Right renal pelvis (tissue), 4 donors: Measurements from ENCODE around the gene METRN. TPM values are rescaled to one million over a fixed set of nuclear protein-coding genes. Genes with fewer than 3 reads are reported as not detected.

Experiments
- DNase-seq, 4 donors: peaks; one replicate each; pipeline ENCODE4 v3.0.0-alpha.2; 2013; ENCODE audit warnings: low read depth in 4 of 4, low spot score in 3 of 4, missing footprints in 1 of 4
- polyA plus RNA-seq, 4 donors: library from polyadenylated mRNA; unstranded; fragments of 120-200 nt; gene quantifications; one replicate each; pipeline ENCODE4 v1.2.1, GENCODE V29; 2013; ENCODE audit not compliant: insufficient read length in 4 of 4

METRN gene
- polyA plus RNA-seq, result 10 to 100 TPM in 1 of 4 donors, 1 to 10 TPM in 3; 5.8 to 17.0 (median 9.3) TPM

- DNase-seq, result peak in 3 of 4 donors; percentile 70 to 79 (median 72)
Observed at GRCh38 chr16:714558-715476, at the start of gene METRN. Gene METRN, plus strand, starts transcription at chr16:715118. Its CDS starts 172 bp downstream, at chr16:715290.

GRCh38 chr16:666572-666971, 48.3 kb upstream of the METRN start:
- DNase-seq, result no peak

DNA sequence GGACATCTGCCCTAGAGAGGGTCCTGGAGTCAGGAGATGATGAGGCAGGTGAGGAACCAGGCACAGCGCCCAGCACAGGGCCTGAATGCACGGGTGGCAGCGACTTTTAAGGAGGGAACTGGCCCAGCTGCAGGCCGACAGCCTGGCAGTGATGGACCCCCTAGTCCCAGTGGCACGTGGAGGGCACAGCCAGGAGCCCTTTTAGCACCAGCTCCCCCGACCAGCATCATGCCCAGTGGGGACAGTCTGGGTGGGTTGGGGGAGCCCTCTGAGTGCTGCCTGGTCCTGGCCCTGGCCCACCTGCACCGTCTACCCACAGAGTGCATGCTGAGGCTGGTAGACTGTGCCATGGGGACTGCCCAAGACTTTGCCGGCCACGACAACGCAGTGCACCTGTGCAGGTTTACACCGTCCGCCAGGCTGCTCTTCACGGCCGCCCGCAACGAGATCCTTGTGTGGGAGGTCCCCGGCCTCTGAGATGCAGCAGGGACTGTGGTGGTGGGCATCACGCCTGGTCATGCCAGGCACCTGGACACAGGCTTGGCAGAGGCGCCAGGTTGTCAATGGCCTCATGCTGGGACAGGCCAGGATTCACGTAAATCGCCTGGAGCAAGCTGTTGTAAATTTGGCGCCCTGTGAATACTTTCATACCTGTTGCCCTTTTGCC, 47.7 kb upstream of the METRN start:
- DNase-seq, result no peak

GRCh38 chr16:667780-668518, 47.0 kb upstream of the METRN start, which contains the start of gene RHOT2:
Gene RHOT2, plus strand, starts transcription at chr16:668132. Its CDS starts 68 bp downstream, at chr16:668200.
- DNase-seq, result peak; percentile 79 to 85 (median 82)

- DNase-seq, result no peak
Observed at GRCh38 chr16:668519-669171, 46.3 kb upstream of the METRN start.

- no peak for DNase-seq
Observed at GRCh38 chr16:669666-670065, 45.3 kb upstream of the METRN start.

- no peak for DNase-seq
Observed at GRCh38 chr16:670485-671352, 44.2 kb upstream of the METRN start.

DNA sequence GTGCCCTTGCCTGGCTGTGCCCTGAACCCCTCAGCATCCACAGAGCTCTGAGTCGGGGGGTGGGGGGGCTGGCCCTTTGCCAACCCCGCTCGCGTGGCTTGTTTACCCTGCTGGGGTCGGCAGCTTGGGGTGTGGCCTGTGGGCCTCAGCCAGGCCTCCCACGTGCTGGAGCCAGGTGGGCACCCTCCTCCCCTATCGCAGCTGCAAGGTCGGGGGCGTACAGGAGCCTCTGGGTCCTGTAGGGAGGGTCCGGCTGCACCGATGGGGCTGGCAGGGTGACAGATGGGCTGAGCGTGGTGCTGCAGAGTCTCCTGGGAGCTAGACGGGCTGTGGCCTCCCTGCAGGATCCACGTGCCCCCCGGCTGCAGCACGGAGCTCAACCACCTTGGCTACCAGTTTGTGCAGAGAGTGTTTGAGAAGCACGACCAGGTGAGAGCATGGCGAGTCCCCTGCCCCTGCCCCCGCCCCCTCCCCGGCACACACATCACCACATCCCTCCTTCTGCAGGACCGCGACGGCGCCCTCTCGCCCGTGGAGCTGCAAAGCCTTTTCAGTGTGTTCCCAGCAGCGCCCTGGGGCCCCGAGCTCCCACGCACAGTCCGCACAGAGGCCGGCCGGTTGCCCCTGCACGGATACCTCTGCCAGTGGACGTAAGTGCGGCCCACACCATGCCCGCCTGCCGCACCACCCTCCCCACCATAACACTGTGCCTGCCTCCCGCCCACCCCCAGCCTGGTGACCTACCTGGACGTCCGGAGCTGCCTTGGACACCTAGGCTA, 43.4 kb upstream of the METRN start:
- DNase-seq, result no peak

DNA sequence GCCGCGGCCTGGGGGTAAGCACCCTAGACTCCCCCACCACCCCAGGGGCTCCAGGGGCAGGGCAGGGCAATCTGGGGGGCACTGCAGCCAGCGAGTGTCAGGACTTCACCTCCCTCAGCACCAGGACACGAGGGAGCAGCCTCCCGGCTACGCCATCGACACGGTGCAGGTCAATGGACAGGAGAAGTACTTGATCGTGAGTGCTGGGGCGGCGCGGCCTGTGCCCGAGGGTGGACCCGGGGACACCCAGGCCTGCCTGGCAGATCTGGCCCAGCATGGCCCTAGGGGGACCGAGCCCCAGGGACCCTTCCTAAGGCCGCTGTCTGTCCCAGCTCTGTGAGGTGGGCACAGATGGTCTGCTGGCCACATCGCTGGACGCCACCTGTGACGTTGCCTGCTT, 42.5 kb upstream of the METRN start:
- DNase-seq, result no peak

- no peak for DNase-seq
Observed at GRCh38 chr16:672851-673250, 42.1 kb upstream of the METRN start.

DNA sequence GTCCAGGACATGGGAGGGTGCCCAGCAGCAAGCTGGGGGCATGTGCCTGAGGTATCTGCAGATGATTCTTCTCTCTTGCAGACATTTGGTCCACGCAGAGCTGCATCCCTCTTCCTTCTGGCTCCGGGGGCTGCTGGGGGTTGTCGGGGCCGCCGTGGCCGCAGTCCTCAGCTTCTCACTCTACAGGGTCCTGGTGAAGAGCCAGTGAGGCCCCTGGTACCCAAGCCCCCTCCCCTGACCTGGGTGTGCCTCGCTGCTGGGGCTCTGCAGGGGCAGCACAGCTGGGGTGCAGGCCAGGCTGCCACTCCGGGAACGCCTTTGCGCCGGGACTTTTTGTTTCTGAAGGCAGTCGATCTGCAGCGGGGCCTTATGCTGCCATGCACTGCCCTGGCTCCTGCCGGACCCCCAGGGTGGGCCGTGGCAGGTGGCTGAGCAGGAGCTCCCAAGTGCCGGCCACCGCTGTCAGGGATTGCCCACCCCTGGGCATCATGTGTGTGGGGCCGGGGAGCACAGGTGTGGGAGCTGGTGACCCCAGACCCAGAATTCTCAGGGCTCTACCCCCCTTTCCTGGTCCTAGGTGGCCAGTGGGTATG, 41.4 kb upstream of the METRN start:
- no peak for DNase-seq

DNA sequence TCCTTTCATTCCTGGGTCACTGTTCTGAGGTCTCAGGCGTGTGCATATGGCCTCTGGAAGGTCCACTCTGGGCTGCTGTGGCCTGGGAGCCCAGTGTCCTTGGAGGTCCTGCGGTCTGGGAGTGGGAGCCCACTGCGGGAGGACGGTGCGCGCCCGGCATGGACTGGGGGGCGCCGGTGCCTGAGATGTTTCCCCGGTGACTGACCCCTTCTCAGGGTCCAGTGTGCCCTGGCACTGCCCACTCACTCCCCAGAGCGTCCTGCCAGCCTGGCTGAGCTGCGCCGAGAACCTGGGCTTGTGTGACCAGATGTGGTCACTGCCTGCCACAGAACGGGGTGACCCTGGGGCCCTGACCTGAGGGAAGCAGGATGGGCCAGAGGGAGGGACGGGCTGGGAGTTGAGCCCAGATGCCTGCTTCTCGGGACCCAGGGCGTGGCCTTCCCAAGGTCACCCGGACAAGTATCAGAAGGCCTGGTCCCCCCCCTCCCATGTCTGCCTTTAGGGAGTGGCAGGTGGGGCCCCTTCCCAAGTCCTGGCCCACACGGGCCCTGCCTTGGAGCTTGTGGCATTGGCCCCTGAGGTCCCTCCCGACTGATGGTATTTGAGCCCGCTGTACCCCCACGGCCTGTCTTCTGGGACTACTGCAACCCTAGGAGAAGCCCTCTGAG, 40.6 kb upstream of the METRN start:
- no peak for DNase-seq

- DNase-seq, result no peak
Observed at GRCh38 chr16:674968-675883, 39.7 kb upstream of the METRN start, which contains the start of gene RHBDL1. Gene RHBDL1, plus strand, starts transcription at chr16:675671. Its CDS starts 120 bp downstream, at chr16:675791.

DNA sequence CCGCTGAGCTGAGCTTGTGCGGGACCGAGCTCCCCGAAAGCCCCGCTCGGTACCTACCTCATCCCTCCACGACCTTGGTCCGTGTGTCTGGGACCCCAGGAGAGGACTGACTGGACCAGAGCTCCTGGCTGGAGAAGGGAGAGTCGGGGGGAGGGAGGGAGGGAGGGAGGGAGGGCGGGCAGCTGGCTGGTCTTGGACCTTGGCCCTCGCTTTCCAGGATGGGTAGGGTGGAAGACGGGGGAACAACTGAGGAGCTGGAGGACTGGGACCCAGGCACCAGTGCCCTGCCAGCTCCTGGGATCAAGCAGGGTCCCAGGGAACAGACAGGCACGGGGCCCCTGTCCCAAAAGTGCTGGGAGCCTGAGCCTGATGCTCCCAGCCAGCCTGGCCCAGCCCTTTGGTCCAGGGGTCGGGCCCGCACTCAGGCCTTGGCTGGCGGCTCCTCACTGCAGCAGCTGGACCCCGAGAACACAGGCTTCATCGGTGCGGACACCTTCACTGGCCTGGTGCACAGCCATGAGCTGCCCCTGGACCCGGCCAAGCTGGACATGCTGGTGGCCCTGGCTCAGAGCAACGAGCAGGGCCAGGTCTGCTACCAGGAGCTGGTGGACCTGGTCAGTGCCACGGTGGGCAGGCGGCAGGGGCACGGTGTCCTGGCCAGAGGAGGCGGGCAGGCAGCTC, 38.9 kb upstream of the METRN start:
- DNase-seq, result no peak

- no peak for DNase-seq
Observed at GRCh38 chr16:676565-676902, 38.4 kb upstream of the METRN start.

DNA sequence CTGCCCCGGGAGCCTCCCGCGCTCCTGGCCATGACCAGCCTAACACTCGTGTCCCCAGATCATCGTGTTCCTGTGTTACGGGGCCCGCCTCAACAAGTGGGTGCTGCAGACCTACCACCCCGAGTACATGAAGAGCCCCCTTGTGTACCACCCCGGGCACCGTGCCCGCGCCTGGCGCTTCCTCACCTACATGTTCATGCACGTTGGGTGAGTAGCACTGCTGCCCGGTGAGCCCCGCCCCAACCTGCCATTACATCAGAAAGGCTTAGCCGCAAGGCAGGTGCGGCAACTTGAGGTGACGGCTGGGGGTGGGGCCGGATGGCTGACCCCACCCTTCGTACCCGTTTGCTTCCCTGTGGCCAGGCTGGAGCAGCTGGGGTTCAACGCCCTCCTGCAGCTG, 38.0 kb upstream of the METRN start:
- DNase-seq, result no peak
